Fibroblast of lung (primary cell): Measurements from ENCODE around the gene BCDIN3D.
"Not testable (repeated sequence)": the region's sequence is repeated elsewhere in the genome, so short reads cannot be mapped to it uniquely, and the experiment has no call there.

ENCODE experiments used
- EZH2 ChIP-seq: IDR thresholded peaks from 2 replicates; pipeline ENCODE4 v1.5.1; 2012; ENCODE audit warnings: low read length, control low read depth, mild to moderate bottlenecking; ENCODE audit errors: missing control alignments
- TF ChIP-seq, protein P1 (sequence below), 2 donors: IDR thresholded peaks in 1 of 2; conservative IDR thresholded peaks in 1 of 2; 1 replicate in 1 of 2; 2 replicates in 1 of 2; pipeline ENCODE4 v1.5.1; 2011 to 2012; ENCODE audit warnings: low read length in 2 of 2, control low read depth in 1 of 2, inconsistent platforms in 1 of 2, low read depth in 1 of 2, mild to moderate bottlenecking in 1 of 2

DNA sequence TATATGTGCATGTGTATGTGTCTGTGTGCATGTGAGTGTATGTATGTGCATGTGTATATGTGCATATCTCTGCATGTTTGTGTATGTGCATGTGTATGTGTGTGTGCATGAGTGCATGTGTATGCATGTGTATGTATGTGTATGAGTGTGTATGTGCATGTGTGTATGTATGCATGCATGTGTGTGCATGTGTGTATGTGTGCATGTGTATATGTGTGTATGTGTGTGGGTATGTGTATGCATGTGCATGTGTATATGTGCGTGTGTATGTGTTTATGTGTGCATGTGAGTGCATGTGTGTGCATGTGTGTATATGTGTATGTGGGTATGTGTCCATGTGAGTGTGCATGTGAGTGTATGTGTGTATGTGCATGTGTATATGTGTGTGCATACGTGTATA is 36.2 kb upstream of the BCDIN3D start:
- TF ChIP-seq, protein P1, sequence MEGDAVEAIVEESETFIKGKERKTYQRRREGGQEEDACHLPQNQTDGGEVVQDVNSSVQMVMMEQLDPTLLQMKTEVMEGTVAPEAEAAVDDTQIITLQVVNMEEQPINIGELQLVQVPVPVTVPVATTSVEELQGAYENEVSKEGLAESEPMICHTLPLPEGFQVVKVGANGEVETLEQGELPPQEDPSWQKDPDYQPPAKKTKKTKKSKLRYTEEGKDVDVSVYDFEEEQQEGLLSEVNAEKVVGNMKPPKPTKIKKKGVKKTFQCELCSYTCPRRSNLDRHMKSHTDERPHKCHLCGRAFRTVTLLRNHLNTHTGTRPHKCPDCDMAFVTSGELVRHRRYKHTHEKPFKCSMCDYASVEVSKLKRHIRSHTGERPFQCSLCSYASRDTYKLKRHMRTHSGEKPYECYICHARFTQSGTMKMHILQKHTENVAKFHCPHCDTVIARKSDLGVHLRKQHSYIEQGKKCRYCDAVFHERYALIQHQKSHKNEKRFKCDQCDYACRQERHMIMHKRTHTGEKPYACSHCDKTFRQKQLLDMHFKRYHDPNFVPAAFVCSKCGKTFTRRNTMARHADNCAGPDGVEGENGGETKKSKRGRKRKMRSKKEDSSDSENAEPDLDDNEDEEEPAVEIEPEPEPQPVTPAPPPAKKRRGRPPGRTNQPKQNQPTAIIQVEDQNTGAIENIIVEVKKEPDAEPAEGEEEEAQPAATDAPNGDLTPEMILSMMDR (conservative IDR thresholded peaks at IDR 0.05 in 1 of 2, IDR thresholded peaks at IDR 0.05 in 1 of 2; ENCODE audit: low read depth in 1 of 2, low read length in 2 of 2) = not testable (repeated sequence)
- TF ChIP-seq EZH2 = not testable (repeated sequence)
